ENCODE measurements around the gene LTBP1. TPM values are rescaled to one million over a fixed set of nuclear protein-coding genes. Genes with fewer than 3 reads are reported as not detected.
"Not testable (repeated sequence)": the region's sequence is repeated elsewhere in the genome, so short reads cannot be mapped to it uniquely, and the experiment has no call there.

The LTBP1 gene
- total RNA-seq, 1 experiment from 2014 or later: 12.5 TPM

DNA sequence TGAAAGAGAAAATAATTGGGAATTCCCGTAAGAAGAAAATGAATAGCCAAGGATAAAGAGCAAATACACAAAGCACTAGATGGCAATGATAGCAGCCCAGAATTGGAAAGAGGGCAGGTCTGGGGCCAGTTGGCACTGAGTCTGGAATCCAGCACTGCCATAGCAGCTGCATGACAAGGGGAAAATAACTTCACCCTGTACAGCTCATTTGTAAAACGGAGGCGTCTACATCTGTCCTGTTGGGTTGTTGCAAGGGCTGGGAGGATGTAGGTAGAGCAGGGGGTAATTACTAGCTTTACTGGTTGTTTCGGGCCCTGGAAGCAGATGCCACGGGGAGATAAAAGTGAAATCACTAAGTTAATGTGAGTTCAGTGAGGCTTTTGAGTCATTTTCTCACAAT lies 419.7 kb downstream of the LTBP1 start:
- Histone ChIP-seq H3K36me3 (ENCODE audit: control insufficient read depth, insufficient read depth, low read length) (no peaks in the 10 kb centered on the region), H3K27ac (ENCODE audit: low read length) (no peak overlapping the region)
- no peak for DNase-seq (ENCODE audit: low read depth, low spot score)

DNA sequence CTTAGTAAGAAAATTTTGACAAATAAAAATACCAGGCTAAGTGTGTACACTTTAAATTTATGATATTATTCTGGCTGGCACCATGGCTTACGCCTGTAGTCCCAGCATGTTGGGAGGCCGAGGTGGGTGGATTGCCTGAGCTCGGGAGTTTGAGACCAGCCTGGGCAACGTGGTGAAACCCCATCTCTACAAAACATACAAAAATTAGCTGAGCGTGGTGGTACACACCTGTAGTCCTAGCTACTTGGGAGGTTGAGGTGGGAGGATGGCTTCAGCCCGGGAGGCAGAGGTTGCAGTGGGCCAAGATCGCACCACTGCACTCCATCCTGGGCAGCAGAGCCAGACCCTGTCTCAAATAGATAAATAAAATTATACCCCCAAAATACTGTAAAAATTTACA lies 421.8 kb downstream of the LTBP1 start:
- H3K36me3 ChIP-seq (ENCODE audit: control insufficient read depth, insufficient read depth, low read length): not testable (repeated sequence)

More for the DNA sequence above, 419.7 kb downstream of the LTBP1 start:
- in situ Hi-C loops (cut with HindIII; ENCODE audit: low pct_unique_long_range_greater_than_20kb, low sequenced_read_pairs): no loop called here
- POLR2A ChIA-PET: interaction anchor here (0.9 kb wide), 1 partner anchor 95 kb away, joined by 5 read pairs; no protein-coding TSS in a partner anchor
- intact Hi-C loops (cut with micrococcal nuclease; ENCODE audit: unreplicated experiment): no loop called here
- Histone ChIP-seq H3K4me3 (ENCODE audit: low read depth in 2 of 2, low read length in 2 of 2) (no peak overlapping the region), H3K9me3 (ENCODE audit: control insufficient read depth, insufficient read depth, low read depth, low read length) (no peaks in the 10 kb centered on the region), H3K4me1 (ENCODE audit: control insufficient read depth, insufficient read depth, low read length) (no peaks in the 10 kb centered on the region), H3K27me3 (ENCODE audit: control insufficient read depth, insufficient read depth, low read length) (no peaks in the 10 kb centered on the region)
- no peak for TF ChIP-seq SIN3A (IDR thresholded peaks at IDR 0.05; ENCODE audit: borderline replicate concordance, insufficient read depth, low read depth, low read length)
- no peak for TF ChIP-seq POLR2AphosphoS5 (IDR thresholded peaks at IDR 0.05; ENCODE audit: low read depth, low read length)
- TF ChIP-seq, protein P1, sequence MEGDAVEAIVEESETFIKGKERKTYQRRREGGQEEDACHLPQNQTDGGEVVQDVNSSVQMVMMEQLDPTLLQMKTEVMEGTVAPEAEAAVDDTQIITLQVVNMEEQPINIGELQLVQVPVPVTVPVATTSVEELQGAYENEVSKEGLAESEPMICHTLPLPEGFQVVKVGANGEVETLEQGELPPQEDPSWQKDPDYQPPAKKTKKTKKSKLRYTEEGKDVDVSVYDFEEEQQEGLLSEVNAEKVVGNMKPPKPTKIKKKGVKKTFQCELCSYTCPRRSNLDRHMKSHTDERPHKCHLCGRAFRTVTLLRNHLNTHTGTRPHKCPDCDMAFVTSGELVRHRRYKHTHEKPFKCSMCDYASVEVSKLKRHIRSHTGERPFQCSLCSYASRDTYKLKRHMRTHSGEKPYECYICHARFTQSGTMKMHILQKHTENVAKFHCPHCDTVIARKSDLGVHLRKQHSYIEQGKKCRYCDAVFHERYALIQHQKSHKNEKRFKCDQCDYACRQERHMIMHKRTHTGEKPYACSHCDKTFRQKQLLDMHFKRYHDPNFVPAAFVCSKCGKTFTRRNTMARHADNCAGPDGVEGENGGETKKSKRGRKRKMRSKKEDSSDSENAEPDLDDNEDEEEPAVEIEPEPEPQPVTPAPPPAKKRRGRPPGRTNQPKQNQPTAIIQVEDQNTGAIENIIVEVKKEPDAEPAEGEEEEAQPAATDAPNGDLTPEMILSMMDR (IDR thresholded peaks at IDR 0.05): no peak
- no peak for TF ChIP-seq TCF7L2 (IDR thresholded peaks at IDR 0.05; ENCODE audit: low read depth, low read length)
- TF ChIP-seq, protein P2, sequence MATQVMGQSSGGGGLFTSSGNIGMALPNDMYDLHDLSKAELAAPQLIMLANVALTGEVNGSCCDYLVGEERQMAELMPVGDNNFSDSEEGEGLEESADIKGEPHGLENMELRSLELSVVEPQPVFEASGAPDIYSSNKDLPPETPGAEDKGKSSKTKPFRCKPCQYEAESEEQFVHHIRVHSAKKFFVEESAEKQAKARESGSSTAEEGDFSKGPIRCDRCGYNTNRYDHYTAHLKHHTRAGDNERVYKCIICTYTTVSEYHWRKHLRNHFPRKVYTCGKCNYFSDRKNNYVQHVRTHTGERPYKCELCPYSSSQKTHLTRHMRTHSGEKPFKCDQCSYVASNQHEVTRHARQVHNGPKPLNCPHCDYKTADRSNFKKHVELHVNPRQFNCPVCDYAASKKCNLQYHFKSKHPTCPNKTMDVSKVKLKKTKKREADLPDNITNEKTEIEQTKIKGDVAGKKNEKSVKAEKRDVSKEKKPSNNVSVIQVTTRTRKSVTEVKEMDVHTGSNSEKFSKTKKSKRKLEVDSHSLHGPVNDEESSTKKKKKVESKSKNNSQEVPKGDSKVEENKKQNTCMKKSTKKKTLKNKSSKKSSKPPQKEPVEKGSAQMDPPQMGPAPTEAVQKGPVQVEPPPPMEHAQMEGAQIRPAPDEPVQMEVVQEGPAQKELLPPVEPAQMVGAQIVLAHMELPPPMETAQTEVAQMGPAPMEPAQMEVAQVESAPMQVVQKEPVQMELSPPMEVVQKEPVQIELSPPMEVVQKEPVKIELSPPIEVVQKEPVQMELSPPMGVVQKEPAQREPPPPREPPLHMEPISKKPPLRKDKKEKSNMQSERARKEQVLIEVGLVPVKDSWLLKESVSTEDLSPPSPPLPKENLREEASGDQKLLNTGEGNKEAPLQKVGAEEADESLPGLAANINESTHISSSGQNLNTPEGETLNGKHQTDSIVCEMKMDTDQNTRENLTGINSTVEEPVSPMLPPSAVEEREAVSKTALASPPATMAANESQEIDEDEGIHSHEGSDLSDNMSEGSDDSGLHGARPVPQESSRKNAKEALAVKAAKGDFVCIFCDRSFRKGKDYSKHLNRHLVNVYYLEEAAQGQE (IDR thresholded peaks at IDR 0.05; ENCODE audit: insufficient read depth in 1 of 2, low read depth in 2 of 2, low read length in 1 of 2): no peak
- no peak for ATAC-seq
- no TSS peak for BruUV-seq (replicated peaks)
- CTCF ChIA-PET: no interaction called here

DNA sequence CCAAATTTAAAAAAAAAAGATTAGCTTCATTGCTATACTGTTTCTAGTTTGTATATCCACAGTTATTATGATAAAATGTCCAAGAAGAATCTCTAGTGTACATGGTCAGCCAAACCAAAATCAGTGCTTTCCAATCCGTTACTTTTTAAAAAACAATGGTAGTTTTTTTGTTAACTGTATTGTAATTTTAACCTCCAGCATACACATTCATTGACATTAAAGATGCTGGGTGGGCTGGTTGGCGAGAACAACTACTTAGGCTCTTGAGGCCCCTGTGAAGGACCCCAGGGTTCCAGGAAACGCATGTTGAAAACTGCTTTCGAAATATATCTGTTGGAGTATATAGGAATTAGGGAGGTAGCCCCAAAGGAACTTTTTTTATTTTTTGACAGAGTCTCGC lies 422.4 kb downstream of the LTBP1 start:
- H3K27ac ChIP-seq (ENCODE audit: low read length): no peak overlapping the region
- ATAC-seq: no peak
- no peak for DNase-seq (ENCODE audit: low read depth, low spot score)
- H3K36me3 ChIP-seq (ENCODE audit: control insufficient read depth, insufficient read depth, low read length): no peaks in the 10 kb centered on the region
- ChIA-PET POLR2A (no interaction called here), CTCF (interaction anchor here (0.6 kb wide), 1 partner anchor 72 kb away, joined by 3 read pairs; no protein-coding TSS in a partner anchor)
- no peaks in the 10 kb centered on the region for H3K27me3 ChIP-seq (ENCODE audit: control insufficient read depth, insufficient read depth, low read length)
- no peak overlapping the region for H3K4me3 ChIP-seq (ENCODE audit: low read depth in 2 of 2, low read length in 2 of 2)
- intact Hi-C loops (cut with micrococcal nuclease; ENCODE audit: unreplicated experiment): no loop called here
- TF ChIP-seq, protein P1 (IDR thresholded peaks at IDR 0.05): no peak
- no peak for TF ChIP-seq TCF7L2 (IDR thresholded peaks at IDR 0.05; ENCODE audit: low read depth, low read length)
- TF ChIP-seq SIN3A (IDR thresholded peaks at IDR 0.05; ENCODE audit: borderline replicate concordance, insufficient read depth, low read depth, low read length): no peak
- TF ChIP-seq POLR2AphosphoS5 (IDR thresholded peaks at IDR 0.05; ENCODE audit: low read depth, low read length): no peak
- TF ChIP-seq, protein P2 (IDR thresholded peaks at IDR 0.05; ENCODE audit: insufficient read depth in 1 of 2, low read depth in 2 of 2, low read length in 1 of 2): no peak
- H3K9me3 ChIP-seq (ENCODE audit: control insufficient read depth, insufficient read depth, low read depth, low read length): no peaks in the 10 kb centered on the region
- no peaks in the 10 kb centered on the region for H3K4me1 ChIP-seq (ENCODE audit: control insufficient read depth, insufficient read depth, low read length)
- in situ Hi-C loops (cut with HindIII; ENCODE audit: low pct_unique_long_range_greater_than_20kb, low sequenced_read_pairs): no loop called here
- BruUV-seq (replicated peaks): no TSS peak

More for the DNA sequence above, 421.8 kb downstream of the LTBP1 start:
- H3K27me3 ChIP-seq (ENCODE audit: control insufficient read depth, insufficient read depth, low read length); POLR2A ChIA-PET; H3K4me1 ChIP-seq (ENCODE audit: control insufficient read depth, insufficient read depth, low read length); intact Hi-C loops (cut with micrococcal nuclease; ENCODE audit: unreplicated experiment); H3K27ac ChIP-seq (ENCODE audit: low read length); in situ Hi-C loops (cut with HindIII; ENCODE audit: low pct_unique_long_range_greater_than_20kb, low sequenced_read_pairs); H3K4me3 ChIP-seq (ENCODE audit: low read depth in 2 of 2, low read length in 2 of 2); CTCF ChIA-PET; BruUV-seq (replicated peaks); DNase-seq (ENCODE audit: low read depth, low spot score); ATAC-seq; H3K9me3 ChIP-seq (ENCODE audit: control insufficient read depth, insufficient read depth, low read depth, low read length): not testable (repeated sequence)

Measured in Panc1 (cell line).